Right lobe of liver (tissue), 4 donors: ENCODE results near the gene GALNTL6.

Experiments
- CTCF ChIP-seq, 4 donors: fragments of 200-600 bp in 3 of 4; fragments of 450-650 bp in 1 of 4; IDR thresholded peaks; one replicate each; pipeline versions ENCODE4 v1.5.1 to v1.8.0; 2016 to 2022; ENCODE audit warnings: antibody characterized with exemption in 4 of 4, mild to moderate bottlenecking in 2 of 4
- POLR2A ChIP-seq: fragments of 450-650 bp; IDR thresholded peaks from one replicate; pipeline ENCODE4 v1.6.1; 2017; ENCODE audit warnings: antibody characterized with exemption, mild to moderate bottlenecking
- donor health status: DM: no; HTN: no; CAD: no.
- donor health status: DM: no; HTN: no; CAD: no.
- donor health status: DM: no; HTN: yes; CAD: no.

- TF ChIP-seq CTCF (IDR thresholded peaks at IDR 0.05): no peak
- no peak for TF ChIP-seq POLR2A
Observed at GRCh38 chr4:173039617-173040577, 1226.7 kb downstream of the GALNTL6 start.
